HL-60 (cell line): ENCODE data around the gene GLRA1.

Source experiments
- DNase-seq, 2 experiments: peaks; one replicate each; pipeline ENCODE4 v3.0.0-alpha.2; 2010 to 2020; ENCODE audit warnings: low read depth in 1 of 2, low spot score in 1 of 2
- H3K27ac ChIP-seq: fragments of 250-450 bp; sonication (Bioruptor Pico); replicated peaks from 2 replicates; pipeline ENCODE4 v1.5.1; 2020; ENCODE audit warnings: mild to moderate bottlenecking, moderate library complexity
- H3K27me3 ChIP-seq: fragments of 250-450 bp; sonication (Bioruptor Pico); 2 replicates; pipeline ENCODE4 v1.5.1; 2021; ENCODE audit warnings: mild to moderate bottlenecking, moderate library complexity; ENCODE audit not compliant: insufficient read depth, poor library complexity, severe bottlenecking
- H3K4me3 ChIP-seq: replicated peaks from 2 replicates; pipeline ENCODE4 v1.5.1; 2011; ENCODE audit warnings: mild to moderate bottlenecking, control low read depth, low read length; ENCODE audit not compliant: insufficient read depth
- GABPA ChIP-seq: IDR thresholded peaks from 2 replicates; pipeline ENCODE4 v1.6.1; 2012; ENCODE audit warnings: low read depth
- POLR2AphosphoS5 ChIP-seq: IDR thresholded peaks from 2 replicates; pipeline ENCODE4 v1.6.1; 2012; ENCODE audit warnings: low read depth
- REST ChIP-seq: IDR thresholded peaks from 2 replicates; pipeline ENCODE4 v1.6.1; 2012; ENCODE audit warnings: low read depth; ENCODE audit not compliant: insufficient replicate concordance
- SPI1 ChIP-seq: IDR thresholded peaks from 2 replicates; pipeline ENCODE4 v1.6.1; 2012; ENCODE audit warnings: low read depth, mild to moderate bottlenecking, borderline replicate concordance
- TF ChIP-seq, protein P1 (sequence below): IDR thresholded peaks from one replicate; pipeline ENCODE4 v1.5.1; 2011; ENCODE audit warnings: low read length, control low read depth, inconsistent platforms; ENCODE audit not compliant: insufficient read depth

GLRA1 gene

DNA sequence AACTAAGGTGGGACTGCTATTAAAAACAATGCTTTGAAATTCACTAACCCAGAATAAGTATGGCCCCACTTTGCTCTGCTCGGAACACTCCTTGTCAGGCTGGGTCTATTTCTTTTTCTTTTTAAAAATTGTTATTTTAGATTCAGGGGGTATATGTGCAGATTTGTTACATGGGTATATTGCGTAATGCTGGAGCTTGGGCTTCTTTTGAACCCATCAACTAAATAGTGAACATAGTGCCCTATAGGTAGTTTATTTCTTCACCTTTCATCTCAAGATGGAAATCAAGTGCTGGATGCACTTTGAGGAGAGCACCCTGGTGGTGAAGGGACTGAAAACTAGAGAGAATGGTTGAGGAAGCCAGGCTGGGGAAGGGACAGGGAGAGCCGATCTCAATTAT lies 51.0 kb downstream of the GLRA1 start:
- H3K4me3 ChIP-seq, result no peak overlapping the region
- no peaks in the 10 kb centered on the region for H3K27me3 ChIP-seq
- no peak for DNase-seq
- TF ChIP-seq SPI1, result no peak
- TF ChIP-seq, protein P1, sequence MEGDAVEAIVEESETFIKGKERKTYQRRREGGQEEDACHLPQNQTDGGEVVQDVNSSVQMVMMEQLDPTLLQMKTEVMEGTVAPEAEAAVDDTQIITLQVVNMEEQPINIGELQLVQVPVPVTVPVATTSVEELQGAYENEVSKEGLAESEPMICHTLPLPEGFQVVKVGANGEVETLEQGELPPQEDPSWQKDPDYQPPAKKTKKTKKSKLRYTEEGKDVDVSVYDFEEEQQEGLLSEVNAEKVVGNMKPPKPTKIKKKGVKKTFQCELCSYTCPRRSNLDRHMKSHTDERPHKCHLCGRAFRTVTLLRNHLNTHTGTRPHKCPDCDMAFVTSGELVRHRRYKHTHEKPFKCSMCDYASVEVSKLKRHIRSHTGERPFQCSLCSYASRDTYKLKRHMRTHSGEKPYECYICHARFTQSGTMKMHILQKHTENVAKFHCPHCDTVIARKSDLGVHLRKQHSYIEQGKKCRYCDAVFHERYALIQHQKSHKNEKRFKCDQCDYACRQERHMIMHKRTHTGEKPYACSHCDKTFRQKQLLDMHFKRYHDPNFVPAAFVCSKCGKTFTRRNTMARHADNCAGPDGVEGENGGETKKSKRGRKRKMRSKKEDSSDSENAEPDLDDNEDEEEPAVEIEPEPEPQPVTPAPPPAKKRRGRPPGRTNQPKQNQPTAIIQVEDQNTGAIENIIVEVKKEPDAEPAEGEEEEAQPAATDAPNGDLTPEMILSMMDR, result no peak
- no peak for TF ChIP-seq REST
- TF ChIP-seq GABPA, result no peak
- no peak for TF ChIP-seq POLR2AphosphoS5
- no peak overlapping the region for H3K27ac ChIP-seq

DNA sequence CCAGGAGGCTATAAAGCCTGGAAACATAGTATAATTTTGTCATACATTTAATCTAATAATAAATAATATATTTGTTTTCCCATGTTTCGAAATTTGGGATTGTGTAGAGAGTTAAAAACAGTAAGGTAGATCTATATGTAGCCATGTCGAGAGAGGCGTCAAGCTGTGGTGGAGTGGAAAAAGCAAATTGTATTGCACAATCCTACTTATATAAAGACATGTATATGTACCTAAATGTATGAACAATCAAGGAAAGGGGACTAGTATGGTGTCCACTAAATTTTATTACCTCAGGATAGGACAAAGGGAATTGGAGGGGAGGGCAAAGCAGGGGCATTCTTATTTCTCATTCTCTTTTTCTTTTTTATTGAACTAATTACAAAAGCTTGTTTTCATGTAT lies 52.0 kb downstream of the GLRA1 start:
- TF ChIP-seq, protein P1, result no peak
- TF ChIP-seq POLR2AphosphoS5, result no peak
- no peak for TF ChIP-seq SPI1
- TF ChIP-seq GABPA, result no peak
- TF ChIP-seq REST, result no peak
- H3K4me3 ChIP-seq, result no peak overlapping the region
- no peak overlapping the region for H3K27ac ChIP-seq

DNA sequence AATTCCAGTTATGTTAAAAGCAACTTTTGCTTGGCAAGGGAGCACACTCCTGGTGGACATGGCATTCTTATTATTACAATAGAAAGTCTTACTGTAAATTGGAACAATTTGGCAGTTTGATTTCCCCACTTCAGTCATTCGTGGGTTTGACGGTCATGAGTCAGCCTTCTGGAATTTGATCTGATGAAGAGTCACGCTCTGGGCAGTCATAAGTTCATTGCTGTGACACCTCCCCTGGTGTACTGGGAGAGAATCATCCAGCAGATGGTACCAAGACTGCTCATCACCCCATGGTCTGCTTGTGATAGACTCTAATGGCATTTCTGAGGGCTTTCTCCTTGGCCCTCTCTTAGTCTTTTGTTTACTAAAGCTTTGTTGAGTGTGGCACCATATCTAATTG lies 53.8 kb downstream of the GLRA1 start:
- H3K4me3 ChIP-seq, result no peak overlapping the region
- H3K27me3 ChIP-seq, result no peaks in the 10 kb centered on the region
- no peak for DNase-seq
- TF ChIP-seq SPI1, result no peak
- TF ChIP-seq, protein P1, result no peak
- TF ChIP-seq REST, result no peak
- TF ChIP-seq GABPA, result no peak
- no peak for TF ChIP-seq POLR2AphosphoS5
- H3K27ac ChIP-seq, result no peak overlapping the region

More for the DNA sequence above, 52.0 kb downstream of the GLRA1 start:
- DNase-seq, result no peak
- no peaks in the 10 kb centered on the region for H3K27me3 ChIP-seq
